ENCODE data around the gene IL1B. TPM values are rescaled to one million over a fixed set of nuclear protein-coding genes. Genes with fewer than 3 reads are reported as not detected.
"Not testable (repeated sequence)": the region's sequence is repeated elsewhere in the genome, so short reads cannot be mapped to it uniquely, and the experiment has no call there.

The IL1B gene
- total RNA-seq, 4 donors from 2014 or later: 0.26 TPM; not detected in 3

DNA sequence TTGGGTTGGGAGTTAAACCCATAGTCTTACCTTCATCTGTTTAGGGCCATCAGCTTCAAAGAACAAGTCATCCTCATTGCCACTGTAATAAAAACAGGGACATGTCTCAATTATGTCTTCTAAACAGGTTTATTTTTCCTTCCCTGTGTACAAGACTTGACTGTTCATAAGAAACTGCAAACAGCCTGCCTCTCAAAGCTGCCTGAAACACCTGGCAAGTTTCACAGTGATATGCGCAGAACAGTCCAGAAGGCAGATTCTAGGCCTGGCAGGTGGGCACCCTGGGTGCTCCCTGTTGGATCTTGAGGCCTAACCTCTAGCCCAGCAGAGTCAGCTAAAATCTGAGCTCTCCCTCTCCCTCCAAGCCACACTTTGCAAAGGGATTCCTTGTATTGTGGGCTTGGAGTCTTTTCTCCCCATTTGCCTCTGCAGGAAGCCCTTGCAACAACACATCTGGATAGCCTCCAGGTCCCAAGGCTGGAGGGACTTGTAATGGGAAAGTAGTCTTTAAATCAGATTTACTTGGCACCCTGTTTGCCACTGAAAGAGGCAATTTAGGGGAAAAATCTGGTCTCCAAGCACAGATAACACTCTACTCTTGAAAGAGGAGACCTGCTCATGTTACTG is 930 bp downstream of the IL1B start:
- no peak for DNase-seq
- Histone ChIP-seq H3K27ac (no peak overlapping the region), H3K9me3 (no peaks in the 10 kb centered on the region), H3K36me3 (no peaks in the 10 kb centered on the region), H3K4me3 (no peak overlapping the region), H3K4me1 (no peaks in the 10 kb centered on the region), H3K27me3 (no peaks in the 10 kb centered on the region)
- TF ChIP-seq CTCF (IDR thresholded peaks at IDR 0.05) (no peak), POLR2A (IDR thresholded peaks at IDR 0.05) (no peak)
- intact Hi-C loops (cut with DNase I; ENCODE audit: low total_unique reads): no loop called here

GRCh38 chr2:112835061-112835501 is 1.5 kb downstream of the IL1B start:
- Histone ChIP-seq H3K4me3 (no peak overlapping the region), H3K27me3 (no peaks in the 10 kb centered on the region), H3K9me3 (no peaks in the 10 kb centered on the region), H3K36me3 (no peaks in the 10 kb centered on the region), H3K27ac (no peak overlapping the region), H3K4me1 (no peaks in the 10 kb centered on the region)
- no peak for DNase-seq
- intact Hi-C loops (cut with DNase I; ENCODE audit: low total_unique reads): no loop called here
- TF ChIP-seq CTCF (IDR thresholded peaks at IDR 0.05) (no peak), POLR2A (IDR thresholded peaks at IDR 0.05) (no peak)

- Histone ChIP-seq H3K27me3 (no peaks in the 10 kb centered on the region), H3K27ac (no peak overlapping the region), H3K4me1 (no peaks in the 10 kb centered on the region), H3K4me3 (no peak overlapping the region), H3K9me3 (no peaks in the 10 kb centered on the region), H3K36me3 (no peaks in the 10 kb centered on the region)
- TF ChIP-seq CTCF (IDR thresholded peaks at IDR 0.05) (no peak), POLR2A (IDR thresholded peaks at IDR 0.05) (no peak)
- intact Hi-C loops (cut with DNase I; ENCODE audit: low total_unique reads): no loop called here
- no peak for DNase-seq
Observed at GRCh38 chr2:112834396-112835037, 2.1 kb downstream of the IL1B start.

DNA sequence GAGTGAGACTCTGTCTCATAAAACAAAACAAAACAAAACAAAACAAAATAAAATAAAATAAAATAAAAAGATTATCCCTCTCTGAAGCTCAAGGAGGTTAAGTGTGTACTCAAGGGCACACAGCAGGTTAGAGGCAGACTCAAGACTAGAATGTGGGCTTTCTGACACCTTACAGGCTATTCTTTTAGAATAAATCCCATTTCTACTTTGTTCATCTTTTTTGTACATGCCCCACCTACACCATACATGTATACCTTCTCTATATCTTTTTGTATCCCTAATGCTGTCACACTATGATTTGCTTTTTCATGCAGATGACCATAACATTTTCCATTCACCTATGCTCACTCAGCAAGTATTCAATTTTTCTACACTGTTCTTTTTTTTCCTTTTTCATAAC is 2.6 kb downstream of the IL1B start:
- Histone ChIP-seq H3K4me1 (no peaks in the 10 kb centered on the region), H3K27me3 (no peaks in the 10 kb centered on the region), H3K27ac (no peak overlapping the region), H3K9me3 (no peaks in the 10 kb centered on the region), H3K36me3 (no peaks in the 10 kb centered on the region), H3K4me3 (no peak overlapping the region)
- DNase-seq: no peak
- intact Hi-C loops (cut with DNase I; ENCODE audit: low total_unique reads): no loop called here
- TF ChIP-seq POLR2A (IDR thresholded peaks at IDR 0.05) (no peak), CTCF (IDR thresholded peaks at IDR 0.05) (no peak)

GRCh38 chr2:112833639-112833931 is 3.0 kb downstream of the IL1B start:
- H3K4me1 ChIP-seq; H3K27me3 ChIP-seq; H3K9me3 ChIP-seq; DNase-seq; H3K4me3 ChIP-seq; intact Hi-C loops (cut with DNase I; ENCODE audit: low total_unique reads); H3K27ac ChIP-seq; H3K36me3 ChIP-seq: not testable (repeated sequence)

Measured in uterus (tissue), 4 donors.